NCI-H187 (cell line): ENCODE measurements around the gene FNDC3B.

Experiments
- DNase-seq, 2 experiments: peaks; one replicate each; lab custom pipeline; 2025; lab: John Stamatoyannopoulos, UW

Gene FNDC3B

DNA sequence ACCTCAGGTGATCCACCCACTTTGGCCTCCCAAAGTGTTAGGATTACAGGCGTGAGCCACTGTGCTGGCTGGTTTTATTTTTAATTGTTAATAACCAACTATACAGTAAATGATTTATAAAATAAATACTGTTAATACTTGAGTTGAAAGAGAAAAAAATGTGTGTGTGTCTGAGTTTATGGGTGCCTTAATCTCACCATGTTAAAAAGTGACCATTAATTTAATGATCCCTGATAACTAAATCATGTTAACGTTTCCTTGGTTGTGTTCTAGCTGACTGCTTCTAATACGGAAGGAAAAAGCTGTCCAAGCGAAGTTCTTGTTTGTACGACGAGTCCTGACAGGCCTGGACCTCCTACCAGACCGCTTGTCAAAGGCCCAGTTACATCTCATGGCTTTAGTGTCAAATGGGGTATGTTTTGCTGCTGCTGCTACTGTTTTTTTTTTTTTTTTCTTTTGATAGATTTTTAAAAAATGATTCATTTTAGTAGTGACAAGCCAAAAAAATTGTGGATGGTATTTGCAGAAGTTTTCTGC, 295.4 kb downstream of the FNDC3B start:
- no peak for DNase-seq

DNA sequence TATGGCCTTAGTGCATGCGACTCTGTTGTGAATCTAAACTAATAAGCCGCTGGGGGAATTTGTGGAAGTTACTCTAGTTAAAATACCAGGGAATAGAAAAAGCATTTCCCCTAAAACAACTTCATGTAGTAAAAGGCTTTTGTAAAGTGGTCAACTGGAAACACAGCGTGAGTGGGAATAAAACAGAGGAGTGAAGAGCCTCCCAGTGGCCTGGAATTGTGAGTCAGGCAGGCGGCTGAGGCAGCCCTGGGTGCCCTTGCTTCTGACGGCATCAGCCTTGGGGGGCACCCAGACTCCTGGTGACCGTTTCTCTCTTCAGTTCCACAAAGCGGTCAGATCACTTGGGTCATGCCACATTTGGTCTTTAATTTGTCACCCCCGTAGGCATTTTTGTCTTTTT, 300.5 kb downstream of the FNDC3B start:
- DNase-seq, result no peak

DNA sequence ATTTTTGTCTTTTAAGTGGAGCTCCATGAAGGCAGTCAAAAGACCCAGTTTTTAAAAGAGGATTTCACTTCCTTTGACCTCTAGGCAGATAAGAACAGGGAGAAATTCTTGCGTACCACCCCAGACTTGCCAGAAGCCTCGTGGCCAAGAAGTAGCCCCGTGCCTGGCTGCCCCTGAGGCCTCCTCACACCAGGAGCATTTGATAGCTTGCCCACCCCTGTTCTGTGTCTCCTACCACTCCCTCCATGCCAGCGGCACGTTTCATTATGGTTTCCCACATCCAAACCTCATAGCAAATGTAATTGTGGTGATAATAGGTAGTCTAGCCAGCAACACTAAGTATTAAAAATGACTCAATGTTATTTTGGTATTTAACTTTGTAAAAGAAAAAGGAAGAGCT, 301.2 kb downstream of the FNDC3B start:
- DNase-seq, result no peak

- peak in 1 of 2 experiments; percentile 24 for DNase-seq
These were observed 302.2 kb downstream of the FNDC3B start for GRCh38 chr3:172341482-172342059.

DNA sequence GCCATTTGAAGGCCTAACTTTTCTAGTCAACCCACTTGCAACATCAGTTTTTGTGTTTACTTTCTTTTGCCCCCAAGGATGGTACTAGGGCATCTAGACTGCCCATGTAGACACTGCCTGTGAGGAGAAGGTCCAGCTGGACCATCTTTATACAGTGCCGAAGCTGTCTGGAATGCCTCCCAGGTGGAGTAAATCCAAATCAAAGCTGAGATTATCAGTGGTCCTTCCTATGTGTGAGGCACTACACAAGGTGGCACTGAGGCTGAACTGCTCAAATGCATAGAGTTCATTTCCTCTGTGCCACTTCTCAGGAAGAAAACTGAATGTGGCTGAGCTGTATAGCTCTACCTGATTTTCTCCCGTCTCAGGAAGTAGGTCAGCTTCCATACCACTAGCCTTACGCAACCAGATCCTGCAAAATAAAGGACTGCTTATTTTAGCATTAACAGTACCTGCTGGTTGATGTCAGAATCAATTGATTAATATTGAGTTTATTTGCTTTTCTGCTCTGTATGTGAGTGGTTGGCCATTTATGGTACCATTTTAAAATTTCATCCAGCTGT, 302.8 kb downstream of the FNDC3B start:
- DNase-seq, result no peak

- DNase-seq, result no peak
These were observed 303.7 kb downstream of the FNDC3B start for GRCh38 chr3:172343117-172343516.

DNA sequence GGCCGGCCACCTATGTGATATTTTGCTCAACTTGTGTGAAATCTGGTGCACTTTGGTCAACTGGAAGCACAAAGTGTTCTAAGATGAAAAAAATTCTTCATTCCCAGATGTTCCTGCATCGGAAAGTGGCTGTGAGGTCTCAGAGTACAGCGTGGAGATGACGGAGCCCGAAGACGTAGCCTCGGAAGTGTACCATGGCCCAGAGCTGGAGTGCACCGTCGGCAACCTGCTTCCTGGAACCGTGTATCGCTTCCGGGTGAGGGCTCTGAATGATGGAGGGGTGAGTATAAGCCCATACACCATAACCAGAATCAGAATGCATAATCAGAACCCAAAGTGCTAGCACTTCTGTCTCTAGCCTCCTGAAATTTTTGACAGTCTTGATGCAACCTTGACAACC, 304.6 kb downstream of the FNDC3B start:
- DNase-seq, result no peak

DNA sequence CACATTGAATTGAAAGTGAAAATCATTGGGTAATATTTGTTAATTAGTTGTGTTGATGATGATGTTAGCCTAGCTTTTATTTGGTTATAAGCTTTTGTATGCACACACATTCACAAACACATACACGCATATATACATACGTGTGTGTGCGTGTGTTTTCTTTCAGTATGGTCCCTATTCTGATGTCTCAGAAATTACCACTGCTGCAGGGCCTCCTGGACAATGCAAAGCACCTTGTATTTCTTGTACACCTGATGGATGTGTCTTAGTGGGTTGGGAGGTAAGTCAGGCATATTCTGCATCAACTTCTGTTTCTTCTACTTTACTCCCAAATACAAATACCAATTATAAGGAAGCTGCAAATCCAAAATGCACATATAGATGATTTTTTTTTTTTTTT, 306.8 kb downstream of the FNDC3B start:
- no peak for DNase-seq

GRCh38 chr3:172347895-172348679, 308.7 kb downstream of the FNDC3B start:
- DNase-seq, result no peak

GRCh38 chr3:172351895-172352466, 312.6 kb downstream of the FNDC3B start:
- DNase-seq, result no peak

- no peak for DNase-seq
These were observed 313.4 kb downstream of the FNDC3B start for GRCh38 chr3:172352786-172353185.

GRCh38 chr3:172354931-172355499, 315.6 kb downstream of the FNDC3B start:
- no peak for DNase-seq

GRCh38 chr3:172355836-172356235, 316.5 kb downstream of the FNDC3B start:
- DNase-seq, result no peak

- DNase-seq, result no peak
These were observed 317.0 kb downstream of the FNDC3B start for GRCh38 chr3:172356427-172356826.

DNA sequence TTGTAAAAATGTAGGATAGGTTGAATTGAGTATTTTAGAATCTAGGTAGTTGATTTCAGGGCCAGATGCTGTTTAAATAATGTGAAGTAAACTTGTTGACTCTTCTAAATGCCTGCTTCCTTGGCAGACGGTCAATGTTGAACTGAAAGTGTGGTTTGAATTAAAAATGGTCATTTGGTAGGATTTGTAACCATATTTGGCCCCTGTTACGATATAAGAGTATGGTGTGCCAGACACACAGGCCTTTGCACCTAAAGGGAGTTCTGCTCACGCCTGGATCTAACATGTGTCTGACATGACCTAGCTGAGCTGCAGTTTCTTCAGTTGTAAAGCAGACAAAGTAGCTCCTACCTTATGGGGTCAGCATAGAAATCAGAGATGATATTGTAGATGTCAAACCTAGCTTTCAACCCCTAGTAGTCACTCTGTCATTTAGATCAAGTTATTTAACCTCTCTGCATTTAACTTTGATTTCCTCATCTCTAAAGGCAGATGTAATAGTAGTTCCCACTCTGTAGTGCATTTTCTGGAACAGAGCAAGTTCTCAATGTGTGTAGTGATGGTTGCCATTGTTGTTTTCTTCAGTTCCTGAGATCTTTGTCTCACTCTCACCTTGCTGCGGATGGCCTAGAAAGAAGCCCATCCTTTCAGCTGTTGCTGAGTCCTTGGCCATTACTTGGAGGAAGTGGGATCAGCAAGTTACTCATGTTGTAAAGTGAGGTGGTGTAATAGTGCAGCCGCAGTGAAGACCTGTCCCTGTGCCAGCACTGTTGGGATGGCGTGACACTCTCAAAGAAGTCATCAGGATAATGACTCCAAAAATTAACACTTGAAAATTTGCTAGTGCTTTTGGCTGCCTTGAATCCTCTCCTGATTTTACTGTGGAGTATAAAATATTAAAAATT, 318.7 kb downstream of the FNDC3B start:
- DNase-seq, result no peak

- DNase-seq, result no peak
These were observed 319.9 kb downstream of the FNDC3B start for GRCh38 chr3:172359231-172359630.

DNA sequence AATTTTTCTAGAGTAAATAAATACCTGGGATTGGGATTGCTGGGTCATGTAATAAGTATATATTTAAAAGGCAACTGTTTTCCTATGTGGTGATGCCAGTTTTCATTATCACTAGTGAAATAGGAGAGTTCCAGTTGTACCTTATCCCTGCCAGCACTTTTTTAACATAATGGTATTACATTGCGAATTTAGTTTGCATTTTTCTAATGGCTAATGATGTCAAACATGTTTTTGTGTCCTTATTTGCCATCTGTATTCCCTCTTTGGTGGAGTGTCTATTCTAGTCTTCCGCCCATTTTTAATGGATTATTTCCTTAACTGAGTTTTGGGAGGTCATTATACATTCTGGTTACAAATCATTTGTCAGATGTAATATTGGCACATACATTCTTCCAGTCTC, 320.6 kb downstream of the FNDC3B start:
- no peak for DNase-seq

- DNase-seq, result no peak
These were observed 323.2 kb downstream of the FNDC3B start for GRCh38 chr3:172362583-172362982.

DNA sequence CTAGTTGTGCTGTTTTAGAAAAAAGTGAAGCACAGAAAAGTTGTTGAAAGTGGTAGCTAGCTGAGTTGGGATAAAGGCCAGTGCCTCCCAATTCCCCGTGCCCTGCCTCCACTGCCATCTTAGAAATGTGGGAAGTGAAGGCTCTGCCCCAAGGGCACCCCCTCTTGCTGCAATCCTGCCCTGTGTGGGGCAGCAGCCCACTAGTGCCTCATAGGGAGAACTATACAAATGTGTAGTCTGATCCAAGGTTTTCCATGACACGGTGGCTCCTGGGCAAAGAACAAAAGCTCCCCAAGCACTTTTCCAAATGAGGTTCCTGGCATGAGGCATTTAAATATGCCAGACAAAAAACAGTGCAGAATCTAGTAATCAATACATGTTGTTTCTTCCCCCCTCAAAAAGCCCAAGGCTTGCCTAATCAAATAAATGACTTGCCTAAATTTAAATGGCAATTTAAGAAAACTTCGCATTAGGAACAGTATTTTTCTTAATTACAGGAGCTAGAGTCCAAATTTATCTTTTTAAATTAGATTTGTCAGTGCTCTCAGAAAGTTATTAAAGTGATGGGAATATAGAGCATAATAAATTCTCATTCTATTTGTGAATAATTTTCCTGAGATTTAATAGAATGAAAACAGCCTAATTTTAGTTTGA, 325.1 kb downstream of the FNDC3B start:
- DNase-seq, result no peak

DNA sequence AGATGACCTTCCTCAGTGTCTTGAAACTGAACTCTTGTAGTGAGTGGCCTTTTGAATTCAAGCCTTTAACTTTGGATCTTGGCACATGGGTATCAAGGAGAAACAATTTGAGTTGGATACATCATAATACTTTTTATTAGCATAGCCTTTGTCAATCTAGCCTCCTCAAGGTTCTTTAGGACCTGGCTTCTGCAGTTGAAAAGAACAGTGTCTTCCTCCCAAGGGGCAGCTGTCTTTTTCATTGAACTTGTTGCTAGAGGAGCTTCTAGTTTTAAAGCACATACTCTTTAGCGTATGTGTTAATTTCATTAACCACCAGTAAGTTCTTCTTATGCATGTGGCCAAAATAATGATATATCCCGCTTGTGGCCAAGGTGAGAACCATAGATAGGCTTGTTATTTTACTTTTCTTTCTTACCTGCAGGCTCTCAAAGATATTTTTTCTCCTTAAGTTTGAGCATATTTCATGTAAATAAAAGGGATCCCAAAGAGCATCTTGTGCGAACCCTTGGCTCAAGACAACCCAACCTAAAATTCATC, 325.7 kb downstream of the FNDC3B start:
- no peak for DNase-seq
